Stromal cell of bone marrow (primary cell): ENCODE data around the gene GNGT2.

ENCODE experiments used
- DNase-seq: peaks from one replicate; pipeline ENCODE4 v3.0.0-alpha.2; 2012; ENCODE audit warnings: low read depth

The GNGT2 gene

DNA sequence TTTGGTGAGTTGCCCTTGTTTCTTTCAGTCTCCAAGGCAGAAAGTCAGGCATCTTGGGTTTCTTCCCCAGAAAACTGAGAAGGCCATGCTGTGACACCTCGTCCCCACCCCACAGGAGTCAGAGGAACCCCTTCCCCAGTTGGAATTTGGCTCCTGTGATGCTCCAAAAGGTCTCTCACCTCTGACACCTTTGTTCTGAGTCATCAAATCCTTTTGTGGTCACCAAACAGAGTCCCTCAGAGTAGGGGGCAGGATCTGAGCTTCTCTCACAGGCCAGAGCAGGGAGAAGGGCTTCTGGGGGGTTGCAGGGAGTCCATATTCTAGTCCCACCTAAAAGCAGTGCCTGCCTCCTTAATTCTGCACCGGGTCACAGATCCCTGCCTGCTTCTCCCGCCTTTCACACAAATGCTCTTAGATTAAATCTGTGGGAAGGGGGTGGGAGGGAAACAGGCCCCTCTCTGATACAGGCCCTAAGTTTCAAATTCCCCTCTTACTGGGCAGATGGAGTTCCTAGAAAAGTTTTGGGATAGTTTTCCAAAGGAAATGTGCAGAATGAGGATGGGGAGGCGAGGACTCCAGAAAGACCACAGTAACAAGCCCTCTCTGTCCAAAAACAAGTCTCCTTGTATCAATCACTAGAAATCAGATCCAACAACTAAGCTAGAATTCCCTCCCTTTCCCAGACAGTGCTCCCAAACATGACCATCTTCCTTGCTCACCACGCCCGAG, 18.9 kb upstream of the GNGT2 start:
- no peak for DNase-seq

DNA sequence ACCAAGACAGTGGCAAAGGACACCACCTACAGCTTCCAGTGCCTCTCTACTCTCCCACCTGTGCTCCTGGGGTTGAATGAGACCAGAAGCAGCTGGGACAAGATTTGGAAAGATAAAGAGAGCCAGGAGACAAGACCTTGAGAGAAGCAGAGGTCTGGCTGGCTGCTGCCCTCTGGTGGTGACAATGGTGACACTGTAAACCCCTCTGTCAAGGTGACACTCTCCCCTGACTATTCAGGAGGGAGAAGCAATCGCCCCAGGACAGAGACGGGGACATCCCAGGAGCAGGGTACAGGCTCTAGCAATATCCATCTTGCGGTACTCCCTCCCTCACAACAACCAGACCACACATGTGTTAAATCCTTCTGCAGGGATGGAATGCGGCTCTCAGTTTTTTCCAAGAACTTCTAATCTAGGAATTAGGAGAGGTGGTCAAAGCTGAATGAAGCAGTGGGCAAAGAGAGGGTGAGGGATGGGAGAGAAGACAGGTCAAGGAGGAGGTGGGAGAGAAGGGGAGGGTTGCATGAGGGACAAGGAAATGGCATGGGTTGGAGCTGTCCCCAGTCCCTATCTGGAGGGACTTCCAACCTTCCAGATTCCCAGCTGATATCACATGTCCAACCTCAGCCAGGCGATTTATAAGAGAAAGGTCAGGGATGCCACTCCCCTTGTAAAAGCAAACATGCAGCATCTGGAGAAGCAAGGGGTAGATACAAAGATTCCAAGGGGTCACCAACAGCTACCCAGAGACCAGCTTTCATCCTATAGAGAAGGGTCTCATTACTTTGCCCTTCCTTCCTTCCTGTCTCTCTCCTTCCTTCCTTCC, 17.3 kb upstream of the GNGT2 start:
- peak; percentile 41 for DNase-seq

DNA sequence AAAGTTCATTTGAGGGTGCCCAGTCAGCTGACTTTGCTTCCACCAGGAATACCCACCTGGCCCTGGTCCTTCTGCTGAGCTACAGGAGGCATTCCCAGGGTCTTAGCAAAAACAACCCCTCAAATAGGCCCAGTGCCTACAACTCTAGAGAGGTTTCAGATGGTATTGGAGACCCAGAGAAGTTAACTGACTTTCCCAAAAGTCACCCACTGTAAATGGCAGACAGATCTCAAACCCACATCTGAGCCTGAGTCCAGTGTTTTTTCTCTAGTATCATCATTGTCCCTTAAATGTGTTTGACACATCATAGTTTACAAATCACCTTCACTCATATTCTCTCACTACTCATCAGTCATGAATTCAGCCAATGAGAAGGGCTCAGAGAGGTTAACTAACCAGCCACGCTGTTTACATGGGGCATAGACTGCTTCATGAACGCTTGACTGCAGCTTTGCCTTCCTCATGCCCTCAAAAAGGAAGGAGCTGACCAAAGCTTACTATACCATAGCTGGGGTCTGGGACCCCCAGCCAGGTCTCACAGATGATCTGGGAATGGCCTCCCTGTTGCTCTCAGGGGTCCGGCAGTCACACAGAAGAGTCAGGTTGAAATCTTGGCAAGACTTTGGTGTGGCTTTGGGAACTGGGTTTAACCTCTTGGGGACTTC, 16.5 kb upstream of the GNGT2 start:
- DNase-seq: no peak

DNA sequence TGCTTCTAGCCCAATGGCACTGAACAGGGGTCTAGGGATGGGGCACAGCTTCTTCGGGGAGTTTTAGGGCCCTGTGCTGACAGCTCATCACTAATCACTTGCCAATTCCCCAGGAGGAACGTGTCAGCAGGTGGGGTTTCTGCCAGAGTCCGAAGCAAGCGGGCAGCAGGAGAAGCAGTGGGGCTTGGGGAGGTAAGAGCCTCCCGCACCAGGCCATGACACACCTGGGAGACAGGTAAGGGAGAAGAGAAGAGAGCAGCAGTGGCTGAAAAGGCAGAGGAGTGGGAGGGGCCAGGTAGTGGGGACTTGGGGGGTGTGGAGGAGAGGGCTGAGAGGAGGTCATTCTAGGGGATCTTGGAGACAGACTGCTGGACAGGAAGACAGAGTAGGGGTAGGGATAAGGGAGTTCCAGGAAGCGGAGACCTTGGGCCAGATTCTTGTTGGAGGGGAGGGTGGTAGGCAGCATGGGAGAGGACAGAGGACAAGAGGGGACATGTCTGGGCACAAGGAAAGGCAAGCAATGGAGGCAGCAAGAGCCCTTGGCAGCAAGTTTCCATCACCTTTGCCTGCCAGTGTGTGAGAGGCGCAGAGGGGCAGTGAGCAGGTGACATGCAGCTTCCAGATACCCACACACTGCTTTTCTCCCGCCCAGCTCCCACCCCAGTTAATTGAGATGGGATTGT, 15.3 kb upstream of the GNGT2 start:
- no peak for DNase-seq

DNA sequence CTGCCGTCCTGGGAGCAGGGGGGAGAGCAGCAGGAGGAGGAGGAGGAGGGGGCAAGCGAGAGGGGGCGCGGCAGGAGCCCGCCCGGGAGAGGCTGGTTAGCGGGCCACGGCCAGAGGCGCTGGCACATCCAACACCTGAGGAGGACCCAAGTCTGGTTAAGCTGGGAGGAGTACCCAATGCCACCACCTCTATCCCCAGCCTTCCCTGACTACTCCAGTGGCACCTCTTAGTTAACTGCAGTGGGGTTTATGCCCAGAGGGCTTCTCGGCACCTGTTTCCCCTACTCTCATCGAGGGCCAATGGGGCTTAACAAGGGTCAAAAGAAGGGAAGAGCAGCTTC, 14.6 kb upstream of the GNGT2 start:
- DNase-seq: no peak

DNA sequence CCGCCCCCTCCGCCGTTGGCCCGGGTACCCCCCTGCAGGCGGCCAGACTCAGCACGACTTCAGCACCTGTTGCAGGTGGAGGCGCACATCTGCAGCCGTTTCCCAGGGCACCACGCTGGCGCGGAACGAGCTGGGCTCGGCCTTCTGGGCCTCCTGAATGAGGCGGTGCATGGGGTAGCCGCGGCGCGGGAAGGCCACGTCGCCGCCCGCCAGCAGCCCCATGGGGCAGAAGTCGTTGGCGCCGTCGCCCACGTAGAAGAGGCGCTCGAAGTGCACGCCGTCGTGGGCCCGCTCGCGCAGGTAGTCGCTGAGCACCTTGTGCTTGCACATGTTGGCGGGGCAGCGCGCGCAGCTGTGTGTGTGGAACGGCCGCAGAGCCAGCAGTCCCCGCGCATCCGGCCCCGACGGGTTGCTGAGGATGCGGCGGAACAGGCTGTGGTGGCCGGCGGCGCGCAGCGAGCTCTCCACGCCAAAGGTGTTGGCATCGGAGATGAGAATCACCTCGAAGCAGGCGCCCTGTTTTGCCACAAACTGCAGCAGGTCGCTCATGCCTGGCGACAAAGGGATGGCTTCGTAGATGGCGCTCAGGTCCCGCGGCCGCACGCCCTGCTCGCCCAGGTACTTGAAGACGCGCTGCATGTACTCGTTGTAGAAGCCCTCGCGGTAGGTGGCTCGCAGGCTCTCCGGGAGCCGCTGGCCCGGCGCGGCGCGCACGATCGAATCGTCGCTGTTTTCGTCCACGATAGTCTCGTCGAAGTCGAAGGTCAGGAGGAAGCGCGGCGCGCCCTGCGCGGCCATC, 14.0 kb upstream of the GNGT2 start:
- DNase-seq: no peak

GRCh38 chr17:49223517-49224197, 13.3 kb upstream of the GNGT2 start:
- DNase-seq: no peak

DNA sequence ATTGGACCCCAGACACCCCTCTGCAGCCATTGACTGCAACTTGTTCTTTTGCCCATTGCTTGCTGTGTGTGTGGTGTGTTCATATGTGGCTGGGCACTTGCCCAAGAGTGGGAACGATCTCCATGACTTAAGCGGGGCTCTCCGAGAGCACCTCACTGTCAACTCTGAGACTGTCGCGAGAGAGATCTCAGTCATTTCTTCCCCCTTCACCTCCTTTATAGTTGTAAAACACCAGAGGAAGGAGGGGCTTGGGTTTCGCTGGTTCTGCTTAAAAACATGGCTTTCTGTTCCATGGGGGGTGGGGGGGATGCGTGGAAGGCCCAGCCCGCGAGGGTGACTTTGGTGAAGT, 12.8 kb upstream of the GNGT2 start:
- no peak for DNase-seq

DNA sequence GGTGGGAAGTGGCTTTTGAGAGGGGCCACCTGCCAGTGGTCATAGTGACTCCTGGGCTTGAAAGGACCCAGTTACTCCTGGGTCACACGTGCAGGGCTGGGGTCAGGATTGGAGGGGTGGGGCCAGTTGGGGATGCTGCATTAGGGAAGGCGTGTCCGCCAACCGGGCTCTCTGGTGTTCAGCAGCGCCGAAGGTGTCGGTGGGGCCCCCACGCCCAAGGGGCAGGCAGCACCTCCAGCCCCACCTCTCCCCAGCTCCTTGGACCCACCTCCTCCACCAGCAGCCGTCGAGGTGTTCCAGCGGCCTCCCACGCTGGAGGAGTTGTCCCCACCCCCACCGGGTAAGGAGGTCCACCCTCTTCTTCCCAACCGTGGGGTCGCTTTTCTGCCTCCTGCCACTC, 9.6 kb upstream of the GNGT2 start:
- DNase-seq: no peak

DNA sequence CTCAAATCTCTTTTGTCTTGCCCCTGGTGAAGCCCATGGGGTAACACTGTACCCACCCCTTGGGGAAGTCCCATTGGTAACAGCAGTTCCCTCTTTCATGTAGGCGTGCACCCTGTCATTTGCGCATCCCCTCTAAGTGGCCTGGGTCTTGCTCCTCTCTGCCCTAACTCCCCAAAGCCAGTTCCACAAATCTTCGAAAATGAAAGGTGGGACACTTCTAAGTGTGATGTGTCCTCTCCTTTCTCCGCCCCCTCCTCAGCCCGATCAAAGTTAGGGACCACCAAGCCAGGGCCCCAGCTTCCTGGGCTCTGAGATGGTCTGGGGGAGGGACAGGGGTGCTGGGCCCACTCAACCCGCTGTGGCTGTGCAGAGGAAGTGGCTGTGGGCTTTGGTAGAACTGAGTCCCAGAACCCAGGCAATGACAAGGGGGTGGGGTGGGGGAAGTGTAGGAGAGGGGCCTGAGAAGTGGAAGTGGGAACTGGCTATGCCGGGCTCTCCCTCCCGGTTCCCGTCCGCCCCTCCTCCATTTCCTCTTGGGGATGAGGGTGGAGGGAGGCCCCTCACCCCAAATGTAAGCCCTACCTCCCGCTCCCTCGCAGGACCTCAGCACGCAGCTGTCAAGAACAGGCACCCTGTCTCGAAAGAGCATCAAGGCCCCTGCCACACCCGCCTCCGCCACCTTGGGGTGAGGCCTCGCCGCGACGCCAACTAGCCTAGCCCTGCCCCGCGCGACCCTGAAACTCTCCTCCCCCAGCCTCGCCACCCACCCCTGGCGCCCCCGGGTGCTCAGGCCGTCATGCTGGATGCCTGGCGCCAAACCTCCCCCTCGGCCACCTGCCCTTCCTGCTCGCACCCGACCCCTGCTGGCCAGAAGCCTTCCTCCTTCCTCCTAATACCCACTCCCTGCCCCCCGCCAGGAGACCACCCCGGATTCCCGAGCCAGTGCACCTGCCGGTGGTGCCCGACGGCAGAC, 8.9 kb upstream of the GNGT2 start:
- DNase-seq: no peak

DNA sequence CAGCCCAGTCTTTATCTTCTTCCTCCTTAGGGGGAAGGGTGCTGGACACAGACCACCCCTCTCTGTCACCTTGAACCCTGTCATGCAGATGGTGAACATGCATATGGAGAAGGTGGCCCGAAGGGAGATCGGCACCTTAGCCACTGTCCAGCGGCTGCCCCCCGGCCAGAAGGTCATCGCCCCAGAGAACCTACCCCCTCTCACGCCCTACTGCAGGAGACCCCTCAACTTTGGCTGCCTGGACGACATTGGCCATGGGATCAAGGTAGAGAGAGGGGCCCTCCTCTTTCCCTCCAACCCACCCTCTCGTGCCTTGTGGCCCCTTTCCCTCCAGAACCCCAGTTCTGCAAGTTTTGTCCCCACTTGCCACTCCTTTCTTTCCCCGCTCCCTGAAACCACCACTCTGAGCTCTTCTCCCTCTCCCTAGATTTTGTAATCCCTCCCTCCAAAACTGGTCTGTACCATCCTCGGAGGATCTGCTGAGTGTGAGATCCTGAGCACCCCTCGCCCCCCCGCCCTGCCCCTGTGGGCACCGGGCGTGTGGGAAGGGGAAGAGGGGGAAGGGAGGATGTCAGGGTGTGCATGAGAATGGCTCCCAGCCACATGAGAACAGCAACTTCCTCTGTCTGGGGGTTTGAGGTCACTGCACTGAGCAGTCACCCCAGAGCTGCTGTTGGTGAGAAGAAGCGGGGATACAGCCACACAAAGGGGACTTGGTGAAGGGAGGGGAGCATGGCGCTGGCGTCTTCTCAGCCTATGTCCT, 7.5 kb upstream of the GNGT2 start:
- DNase-seq: no peak

DNA sequence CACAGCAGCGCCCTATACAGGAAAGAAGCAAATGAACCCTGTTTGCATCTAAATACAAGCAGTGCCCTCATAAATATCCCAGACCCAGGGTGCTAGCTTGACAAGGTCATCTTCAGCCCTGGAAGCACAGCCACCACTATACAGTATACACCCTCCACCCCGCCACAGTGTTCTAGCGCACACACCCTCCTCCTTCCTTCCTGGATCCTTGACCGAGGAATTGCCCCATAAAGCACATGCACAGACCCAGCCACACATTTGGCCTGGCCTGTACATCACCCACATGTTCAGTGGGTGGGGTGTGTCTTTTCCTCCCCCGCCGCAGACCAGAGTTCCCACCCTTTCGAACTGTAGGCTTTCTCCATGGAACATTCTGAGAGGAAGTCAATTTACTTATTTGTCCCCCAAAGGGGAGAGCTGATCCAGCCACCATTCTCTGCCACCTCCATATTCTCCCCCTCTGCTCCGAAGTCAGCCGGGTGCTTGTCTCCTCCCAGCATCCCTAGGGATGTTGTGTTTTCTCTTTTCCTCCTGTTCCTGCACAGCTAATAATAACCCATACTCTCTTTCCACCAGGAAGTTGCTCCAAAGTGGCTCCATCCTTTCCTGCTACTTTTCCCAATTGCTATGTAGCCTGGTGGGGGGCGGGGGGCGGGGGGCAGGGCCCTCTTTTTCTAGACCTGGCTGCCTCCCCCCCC, 6.7 kb upstream of the GNGT2 start:
- DNase-seq: no peak

DNA sequence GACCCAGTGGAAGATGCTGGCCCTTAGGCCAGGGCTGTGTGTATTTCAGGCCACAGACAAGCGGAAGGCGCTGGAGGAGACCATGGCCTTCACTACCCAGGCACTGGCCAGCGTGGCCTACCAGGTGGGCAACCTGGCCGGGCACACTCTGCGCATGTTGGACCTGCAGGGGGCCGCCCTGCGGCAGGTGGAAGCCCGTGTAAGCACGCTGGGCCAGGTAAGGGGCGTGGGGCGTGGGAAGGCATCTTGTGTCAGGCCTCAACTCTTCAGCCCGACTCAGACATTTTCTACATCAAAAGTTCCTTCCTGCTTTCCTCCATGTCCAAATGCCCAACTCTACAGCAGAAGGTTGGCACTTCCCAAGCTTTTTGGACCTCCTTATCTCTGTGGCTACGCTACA, 6.1 kb upstream of the GNGT2 start:
- no peak for DNase-seq

GRCh38 chr17:49214676-49215360, 4.4 kb upstream of the GNGT2 start:
- DNase-seq: no peak

DNA sequence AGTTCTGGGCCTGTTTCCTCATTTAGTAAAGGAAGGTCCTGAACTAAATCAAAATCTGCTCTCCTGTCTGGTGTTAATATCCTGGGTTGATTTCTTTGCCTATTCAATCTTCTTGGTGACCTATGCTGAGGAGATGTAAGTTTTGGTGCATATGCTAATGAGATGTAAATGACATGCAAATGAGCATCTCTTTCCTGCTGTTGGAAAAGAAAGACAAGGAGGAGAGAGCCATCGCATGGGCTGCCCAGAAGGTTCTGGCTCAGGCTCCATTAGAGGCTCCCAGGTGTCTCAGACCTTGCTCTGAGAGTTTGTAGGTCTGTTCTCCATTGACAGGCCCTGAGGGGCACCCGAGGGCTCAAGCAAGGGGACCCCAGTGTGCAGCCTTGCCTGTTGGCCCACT, 3.5 kb upstream of the GNGT2 start:
- no peak for DNase-seq

- no peak for DNase-seq
These were observed 3.0 kb upstream of the GNGT2 start for GRCh38 chr17:49213399-49213798.

GRCh38 chr17:49209061-49209571, 1.3 kb downstream of the GNGT2 start:
- DNase-seq: no peak

DNA sequence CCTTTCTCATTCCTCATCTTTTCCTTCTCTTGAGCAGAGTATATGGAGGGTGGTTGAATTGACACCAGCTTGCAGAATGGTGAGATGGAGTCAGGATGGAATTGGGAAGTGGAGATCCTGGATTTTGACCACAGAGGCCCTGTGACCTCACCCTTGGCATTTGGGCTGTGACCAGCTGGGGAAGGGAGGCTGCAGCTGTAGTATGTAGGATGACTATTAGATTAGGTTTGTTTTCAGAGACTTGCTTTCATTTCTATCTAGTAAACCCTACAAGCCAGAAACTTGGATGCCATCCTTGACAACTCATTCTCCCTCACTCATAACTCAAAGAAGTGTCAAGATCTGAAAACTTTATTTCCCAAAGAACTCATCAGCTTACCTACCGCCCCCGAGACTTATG, 5.9 kb downstream of the GNGT2 start:
- no peak for DNase-seq
